ENCODE data around the gene KCNC3.

KCNC3 gene

GRCh38 chr19:50329146-50329925 is at the start of gene KCNC3:
TSS of gene KCNC3 (minus strand) at chr19:50329377. CDS start at chr19:50329082, 295 bp downstream.
- peak; percentile 98 for DNase-seq

- DNase-seq = no peak
Measured at GRCh38 chr19:50378863-50379236, 49.7 kb upstream of the KCNC3 start.

- DNase-seq = no peak
Measured at GRCh38 chr19:50378169-50378862, 49.1 kb upstream of the KCNC3 start.

- DNase-seq = no peak
Measured at GRCh38 chr19:50377517-50377916, 48.3 kb upstream of the KCNC3 start.

- DNase-seq = no peak
Measured at GRCh38 chr19:50377051-50377461, 47.9 kb upstream of the KCNC3 start.

GRCh38 chr19:50376166-50377050 is 47.2 kb upstream of the KCNC3 start, which contains the start of gene NR1H2:
TSS of gene NR1H2 (plus strand) at chr19:50376457. CDS start at chr19:50377606, 1,149 bp downstream.
- peak; percentile 95 for DNase-seq

- DNase-seq = no peak
Measured at GRCh38 chr19:50371914-50372475, 42.8 kb upstream of the KCNC3 start.

GRCh38 chr19:50368649-50369570 is 39.7 kb upstream of the KCNC3 start:
- DNase-seq = peak; percentile 54

GRCh38 chr19:50365434-50366306 is 36.5 kb upstream of the KCNC3 start, which contains the start of gene NAPSA:
TSS of gene NAPSA (minus strand) at chr19:50365639. CDS start at chr19:50365621, 18 bp downstream.
- DNase-seq = no peak

- DNase-seq = no peak
Measured at GRCh38 chr19:50362656-50363424, 33.7 kb upstream of the KCNC3 start.

- no peak for DNase-seq
Measured at GRCh38 chr19:50362030-50362412, 32.8 kb upstream of the KCNC3 start.

GRCh38 chr19:50361290-50362029 is 32.3 kb upstream of the KCNC3 start:
- no peak for DNase-seq

- no peak for DNase-seq
Measured at GRCh38 chr19:50359328-50359818, 30.2 kb upstream of the KCNC3 start.

- no peak for DNase-seq
Measured at GRCh38 chr19:50358483-50359327, 29.5 kb upstream of the KCNC3 start.

GRCh38 chr19:50357178-50358100 is 28.3 kb upstream of the KCNC3 start:
- DNase-seq = no peak

GRCh38 chr19:50356691-50357177 is 27.6 kb upstream of the KCNC3 start:
- no peak for DNase-seq
